HFF-Myc (cell line): Measurements from ENCODE around the gene MORN1.

Source experiments
- DNase-seq: peaks from one replicate; pipeline ENCODE4 v3.0.0-alpha.2; 2011; ENCODE audit warnings: low read depth; ENCODE audit errors: extremely low read depth
- H3K4me3 ChIP-seq: replicated peaks from 2 replicates; pipeline ENCODE4 v1.5.1; 2011; ENCODE audit warnings: low read depth, mild to moderate bottlenecking, control low read depth, low read length
- TF ChIP-seq, protein P1 (sequence below): IDR thresholded peaks from 2 replicates; pipeline ENCODE4 v1.5.1; 2012; ENCODE audit warnings: mild to moderate bottlenecking, low read depth, low read length, control low read depth; ENCODE audit errors: missing control alignments

Gene MORN1

DNA sequence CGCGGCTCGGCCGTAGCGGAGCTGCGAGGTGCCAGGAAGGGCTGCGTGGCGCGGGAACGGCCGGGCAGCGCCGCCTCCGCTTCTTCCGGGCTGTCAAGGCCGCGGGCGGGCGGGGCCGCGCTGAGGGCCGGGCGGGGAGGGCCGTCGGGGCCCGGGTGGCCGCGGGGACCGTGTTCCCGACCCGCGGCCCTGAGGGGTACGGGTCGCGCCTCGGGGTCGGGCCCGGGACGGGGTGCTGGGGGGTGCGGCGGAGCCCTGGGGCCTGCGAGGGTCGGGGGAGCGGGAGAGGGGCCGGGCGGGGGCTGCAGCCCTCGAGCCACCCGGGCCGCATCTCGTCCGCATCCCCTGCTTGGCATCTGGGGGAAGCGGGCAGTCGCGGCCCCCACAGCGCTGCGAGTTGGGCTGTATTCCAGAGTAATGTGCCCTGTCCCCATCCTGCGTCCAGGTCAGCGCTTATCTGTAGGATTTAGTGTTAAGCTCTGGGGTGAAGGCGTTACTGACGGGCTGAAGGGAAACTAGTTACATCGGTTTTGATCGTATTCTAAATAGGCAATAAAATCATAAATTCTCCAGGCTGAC lies 666 bp upstream of the MORN1 start:
- TF ChIP-seq, protein P1, sequence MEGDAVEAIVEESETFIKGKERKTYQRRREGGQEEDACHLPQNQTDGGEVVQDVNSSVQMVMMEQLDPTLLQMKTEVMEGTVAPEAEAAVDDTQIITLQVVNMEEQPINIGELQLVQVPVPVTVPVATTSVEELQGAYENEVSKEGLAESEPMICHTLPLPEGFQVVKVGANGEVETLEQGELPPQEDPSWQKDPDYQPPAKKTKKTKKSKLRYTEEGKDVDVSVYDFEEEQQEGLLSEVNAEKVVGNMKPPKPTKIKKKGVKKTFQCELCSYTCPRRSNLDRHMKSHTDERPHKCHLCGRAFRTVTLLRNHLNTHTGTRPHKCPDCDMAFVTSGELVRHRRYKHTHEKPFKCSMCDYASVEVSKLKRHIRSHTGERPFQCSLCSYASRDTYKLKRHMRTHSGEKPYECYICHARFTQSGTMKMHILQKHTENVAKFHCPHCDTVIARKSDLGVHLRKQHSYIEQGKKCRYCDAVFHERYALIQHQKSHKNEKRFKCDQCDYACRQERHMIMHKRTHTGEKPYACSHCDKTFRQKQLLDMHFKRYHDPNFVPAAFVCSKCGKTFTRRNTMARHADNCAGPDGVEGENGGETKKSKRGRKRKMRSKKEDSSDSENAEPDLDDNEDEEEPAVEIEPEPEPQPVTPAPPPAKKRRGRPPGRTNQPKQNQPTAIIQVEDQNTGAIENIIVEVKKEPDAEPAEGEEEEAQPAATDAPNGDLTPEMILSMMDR, result no peak
- peak overlapping the region; percentile 93 for H3K4me3 ChIP-seq
- DNase-seq, result no peak

DNA sequence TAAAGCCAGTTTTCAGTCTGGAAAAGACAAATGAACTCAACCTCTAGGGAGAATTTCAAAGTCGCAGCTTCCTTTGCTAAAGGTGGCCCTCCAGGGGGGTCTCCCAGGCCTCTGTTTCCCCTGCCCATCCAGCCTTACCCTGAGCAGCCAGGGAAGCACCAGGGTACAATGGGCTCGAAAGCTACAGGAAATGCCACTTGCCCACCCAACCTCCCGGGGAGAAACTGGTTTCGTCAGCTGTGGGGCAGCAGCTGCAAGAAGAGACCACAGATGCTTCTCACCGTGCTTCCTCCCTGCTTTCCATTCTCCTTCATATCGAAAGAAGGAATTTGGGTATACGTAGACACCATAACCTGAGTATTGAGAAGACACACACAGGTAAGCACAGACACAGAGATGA lies 1.7 kb downstream of the MORN1 start:
- TF ChIP-seq, protein P1, result no peak
- DNase-seq, result no peak
- H3K4me3 ChIP-seq, result no peak overlapping the region

DNA sequence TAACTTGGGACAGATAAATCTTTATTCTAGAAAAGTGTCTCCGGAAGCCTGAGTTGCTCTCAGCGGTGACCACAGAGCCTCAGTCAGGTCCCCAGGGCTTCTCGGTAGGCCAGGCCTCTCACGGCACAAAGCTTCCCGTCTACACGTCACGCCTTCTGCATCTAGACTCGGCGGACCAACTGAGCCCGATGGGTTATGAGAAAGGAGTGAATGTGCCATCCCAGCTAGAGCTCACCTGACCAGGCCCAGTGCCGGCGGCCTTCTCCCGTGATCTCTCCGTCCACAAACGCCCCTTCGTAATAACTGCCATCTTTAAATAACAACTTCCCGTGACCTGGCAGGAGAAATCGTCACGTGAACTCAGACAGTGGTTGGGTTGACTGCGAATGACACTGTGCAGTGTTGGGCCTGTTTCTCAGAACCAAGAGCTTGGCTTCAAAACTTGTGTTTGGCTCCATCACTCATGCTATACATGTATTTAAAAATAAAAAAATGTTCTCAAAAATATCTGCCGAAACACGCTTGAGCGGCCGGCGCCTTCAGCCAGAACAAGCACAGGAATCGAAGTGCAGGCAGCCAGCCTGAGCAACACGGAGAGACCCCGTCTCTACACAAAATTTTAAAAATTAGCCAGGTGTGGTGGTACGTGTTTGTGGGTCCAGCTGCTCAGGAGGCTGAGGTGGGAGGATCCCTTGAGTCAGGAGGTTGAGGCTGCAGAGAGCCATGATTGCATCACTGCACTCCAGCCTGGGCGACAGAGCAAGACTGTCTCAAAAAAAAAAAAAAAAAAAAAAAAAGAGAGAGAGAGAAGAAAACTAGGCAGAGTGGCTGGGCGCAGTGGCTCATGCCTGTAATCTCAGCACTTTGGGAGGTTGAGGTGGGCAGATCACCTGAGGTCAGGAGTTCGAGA lies 3.1 kb downstream of the MORN1 start:
- no peak overlapping the region for H3K4me3 ChIP-seq
- TF ChIP-seq, protein P1, result no peak
- DNase-seq, result no peak

DNA sequence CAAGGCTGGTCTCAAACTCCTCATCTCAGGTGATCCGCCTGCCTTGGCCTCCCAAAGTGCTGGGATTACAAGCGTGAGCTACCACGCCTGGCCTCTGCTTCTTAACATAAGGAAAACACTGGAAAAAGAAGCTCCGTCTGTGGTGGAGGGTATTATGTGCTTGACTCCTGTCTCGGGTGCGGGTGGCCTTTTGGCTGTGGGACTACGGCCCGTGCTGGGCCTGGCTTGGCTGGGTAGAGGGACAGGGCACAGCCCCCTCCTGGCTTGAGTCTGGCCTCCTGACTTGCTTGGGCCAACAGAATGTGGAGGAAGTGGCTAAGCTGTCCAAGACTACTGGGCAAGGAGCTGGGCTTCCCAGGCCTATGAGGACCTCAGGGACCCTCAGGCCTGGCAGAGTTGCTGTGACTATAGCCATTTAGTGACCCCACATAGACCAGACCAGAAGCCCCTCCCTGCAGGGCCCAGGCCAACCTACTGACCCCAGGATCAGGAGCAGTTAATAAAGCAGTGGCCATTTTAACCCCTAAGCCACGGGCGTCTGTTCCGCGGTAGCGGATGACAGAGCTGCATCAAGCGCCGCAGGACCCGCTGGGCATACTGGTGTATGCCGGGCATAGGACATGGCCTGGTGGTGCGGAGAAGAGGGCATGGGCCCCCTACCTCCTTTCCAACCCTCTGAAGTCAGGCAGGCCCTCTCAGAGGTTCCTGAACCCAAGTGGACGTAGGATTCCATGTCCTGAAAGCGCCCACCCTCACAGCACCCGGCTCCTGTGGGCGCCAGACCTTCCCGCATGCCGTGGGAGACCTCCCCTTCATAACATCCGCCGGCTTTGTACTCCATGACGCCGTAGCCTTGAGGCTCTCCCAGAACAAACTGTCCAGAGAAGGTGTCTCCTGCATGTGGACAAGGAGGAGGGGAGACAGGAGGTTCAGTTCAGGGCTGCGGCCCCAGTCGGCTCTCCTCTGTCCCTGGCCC lies 4.4 kb downstream of the MORN1 start:
- H3K4me3 ChIP-seq, result no peak overlapping the region
- no peak for DNase-seq
- TF ChIP-seq, protein P1, result no peak

DNA sequence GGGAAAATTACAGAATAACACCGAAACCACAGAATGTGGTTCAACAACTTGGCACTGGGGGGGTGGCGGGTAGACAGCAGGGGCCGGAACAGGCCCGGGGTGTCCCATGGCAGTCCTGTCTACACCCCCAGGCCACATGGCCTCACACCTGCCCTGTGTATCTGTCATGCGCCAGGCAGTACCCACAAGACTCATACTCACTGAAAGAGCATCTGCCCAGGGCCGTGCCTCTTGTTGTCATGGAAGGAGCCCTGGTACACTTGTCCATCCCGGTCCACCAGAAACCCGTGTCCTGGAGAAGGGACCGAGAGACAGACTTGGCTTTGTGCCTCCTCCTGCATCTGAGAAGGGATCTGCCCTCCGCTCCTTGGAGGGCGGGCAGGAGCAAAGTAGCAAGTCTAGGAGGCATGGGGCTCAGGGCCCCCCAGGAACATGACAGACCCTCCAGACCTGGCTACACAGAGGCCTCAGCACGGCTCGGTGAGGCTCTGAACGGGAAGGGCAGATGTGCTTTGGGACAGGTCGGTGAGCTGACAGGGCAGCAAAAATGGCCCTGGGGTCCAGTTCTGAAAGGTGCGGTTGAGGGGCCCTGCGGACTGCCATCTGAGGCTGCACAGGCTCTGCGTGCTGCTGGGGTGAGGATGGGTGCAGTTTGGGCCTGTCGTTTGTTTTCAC lies 5.6 kb downstream of the MORN1 start:
- no peak overlapping the region for H3K4me3 ChIP-seq
- TF ChIP-seq, protein P1, result no peak
- DNase-seq, result no peak

DNA sequence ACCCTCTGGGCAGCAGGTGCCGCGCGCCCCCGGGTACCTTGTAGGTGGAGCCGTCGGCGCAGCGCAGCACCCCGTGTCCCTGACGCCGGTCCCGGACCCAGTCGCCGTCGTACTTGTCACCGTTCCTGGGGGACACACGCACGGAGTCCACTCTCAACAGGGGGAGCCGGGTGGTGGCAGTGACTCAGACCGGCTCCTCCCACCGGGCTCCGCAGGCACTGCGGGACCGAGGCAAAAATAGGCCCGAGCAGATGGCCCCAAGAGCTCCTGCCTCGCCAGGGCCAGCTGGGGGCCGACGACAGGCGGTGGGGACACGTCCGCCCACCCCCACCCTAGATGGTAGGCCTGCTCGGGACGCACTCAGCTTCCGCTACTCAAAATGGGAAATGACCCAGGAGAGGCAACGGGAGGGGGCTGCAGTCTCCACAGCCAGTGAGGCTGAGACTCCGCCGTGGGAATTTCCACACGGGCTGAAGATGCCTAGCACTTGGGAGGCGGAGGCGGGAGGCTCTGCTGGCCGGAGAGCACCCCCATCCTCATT lies 6.3 kb downstream of the MORN1 start:
- TF ChIP-seq, protein P1, result no peak
- no peak for DNase-seq
- H3K4me3 ChIP-seq, result no peak overlapping the region
